CD4-positive, alpha-beta T cell treated with Interleukin-6 at 100 ng/mL for 8 hours (primary cell): ENCODE measurements around the gene MCCD1.
"Not testable (repeated sequence)": the region's sequence is repeated elsewhere in the genome, so short reads cannot be mapped to it uniquely, and the experiment has no call there.

Experiments used
- DNase-seq: peaks from one replicate; pipeline ENCODE4 v3.0.0-alpha.2; 2020; ENCODE audit warnings: mixed read lengths, low spot score

The MCCD1 gene

GRCh38 chr6:31528821-31529328 lies at the start of gene MCCD1:
TSS of gene MCCD1 (plus strand) at chr6:31528962. CDS start at chr6:31529015, 53 bp downstream.
- no peak for DNase-seq

GRCh38 chr6:31479151-31479932 lies 49.4 kb upstream of the MCCD1 start:
- no peak for DNase-seq

GRCh38 chr6:31479933-31480535 lies 48.7 kb upstream of the MCCD1 start:
- no peak for DNase-seq

GRCh38 chr6:31480574-31480973 lies 48.2 kb upstream of the MCCD1 start:
- no peak for DNase-seq

- DNase-seq, result no peak
Observed at GRCh38 chr6:31483392-31483791, 45.4 kb upstream of the MCCD1 start.

GRCh38 chr6:31485055-31485454 lies 43.7 kb upstream of the MCCD1 start:
- DNase-seq, result no peak

- DNase-seq, result not testable (repeated sequence)
Observed at GRCh38 chr6:31486065-31486837, 42.5 kb upstream of the MCCD1 start.

GRCh38 chr6:31487674-31488073 lies 41.1 kb upstream of the MCCD1 start:
- DNase-seq, result not testable (repeated sequence)

GRCh38 chr6:31489086-31489485 lies 39.7 kb upstream of the MCCD1 start:
- DNase-seq, result no peak

- no peak for DNase-seq
Observed at GRCh38 chr6:31490115-31490873, 38.5 kb upstream of the MCCD1 start.

- DNase-seq, result not testable (repeated sequence)
Observed at GRCh38 chr6:31493550-31493874, 35.2 kb upstream of the MCCD1 start.

- DNase-seq, result peak; percentile 69
Observed at GRCh38 chr6:31493875-31494694, 34.7 kb upstream of the MCCD1 start.

GRCh38 chr6:31495580-31495979 lies 33.2 kb upstream of the MCCD1 start:
- no peak for DNase-seq

- not testable (repeated sequence) for DNase-seq
Observed at GRCh38 chr6:31496826-31497225, 31.9 kb upstream of the MCCD1 start.

- peak; percentile 81 for DNase-seq
Observed at GRCh38 chr6:31497531-31498476, 31.0 kb upstream of the MCCD1 start, which contains the start of gene MICB. TSS of gene MICB (plus strand) at chr6:31498145. CDS start at chr6:31498194, 49 bp downstream.

GRCh38 chr6:31498748-31499147 lies 30.0 kb upstream of the MCCD1 start:
- no peak for DNase-seq

GRCh38 chr6:31499648-31500047 lies 29.1 kb upstream of the MCCD1 start:
- not testable (repeated sequence) for DNase-seq

GRCh38 chr6:31502586-31502985 lies 26.2 kb upstream of the MCCD1 start:
- no peak for DNase-seq

- not testable (repeated sequence) for DNase-seq
Observed at GRCh38 chr6:31509036-31509435, 19.7 kb upstream of the MCCD1 start.

- DNase-seq, result no peak
Observed at GRCh38 chr6:31510007-31510406, 18.8 kb upstream of the MCCD1 start.
